Endothelial cell (in vitro differentiated cells): ENCODE measurements around the gene IL12RB2. TPM values are rescaled to one million over a fixed set of nuclear protein-coding genes. Genes with fewer than 3 reads are reported as not detected.

ENCODE experiments used
- DNase-seq: peaks from one replicate; pipeline ENCODE4 v3.0.0; 2021; ENCODE audit warnings: low spot score
- H3K27ac Mint-ChIP-seq: one replicate; pipeline ENCODE4 v1.8.0; 2021; ENCODE audit warnings: mixed read lengths, inconsistent platforms; ENCODE audit not compliant: unreplicated experiment
- H3K27me3 Mint-ChIP-seq: one replicate; pipeline ENCODE4 v1.8.0; 2021; ENCODE audit warnings: mild to moderate bottlenecking, moderate library complexity, mixed read lengths, inconsistent platforms; ENCODE audit not compliant: unreplicated experiment
- H3K36me3 Mint-ChIP-seq: one replicate; pipeline ENCODE4 v1.8.0; 2021; ENCODE audit warnings: mild to moderate bottlenecking, low read depth, mixed read lengths, inconsistent platforms; ENCODE audit not compliant: unreplicated experiment
- H3K4me1 Mint-ChIP-seq: one replicate; pipeline ENCODE4 v1.8.0; 2021; ENCODE audit warnings: mild to moderate bottlenecking, mixed read lengths, inconsistent platforms; ENCODE audit not compliant: unreplicated experiment
- H3K4me3 Mint-ChIP-seq: one replicate; pipeline ENCODE4 v1.8.0; 2021; ENCODE audit warnings: mild to moderate bottlenecking, mixed read lengths, inconsistent platforms; ENCODE audit not compliant: unreplicated experiment
- H3K9me3 Mint-ChIP-seq: one replicate; pipeline ENCODE4 v1.8.0; 2021; ENCODE audit warnings: mixed read lengths, inconsistent platforms; ENCODE audit not compliant: unreplicated experiment
- total RNA-seq: library from RNA; stranded (reverse); fragmentation: NEBNext Ultra II Directional; extraction: Animal tissue kit (Norgen Biotek cat#: 25700); gene quantifications from one replicate; pipeline ENCODE4 v1.2.1, GENCODE V29; 2021; ENCODE audit not compliant: unreplicated experiment
- TF ChIP-seq, protein P1 (sequence below): fragments of 200-600 bp; sonication (generic); IDR thresholded peaks from one replicate; pipeline ENCODE4 v1.5.0; 2021; ENCODE audit warnings: antibody characterized with exemption; ENCODE audit not compliant: unreplicated experiment

Gene IL12RB2
- total RNA-seq, 1 donor from 2014 or later, result 0.36 TPM

DNA sequence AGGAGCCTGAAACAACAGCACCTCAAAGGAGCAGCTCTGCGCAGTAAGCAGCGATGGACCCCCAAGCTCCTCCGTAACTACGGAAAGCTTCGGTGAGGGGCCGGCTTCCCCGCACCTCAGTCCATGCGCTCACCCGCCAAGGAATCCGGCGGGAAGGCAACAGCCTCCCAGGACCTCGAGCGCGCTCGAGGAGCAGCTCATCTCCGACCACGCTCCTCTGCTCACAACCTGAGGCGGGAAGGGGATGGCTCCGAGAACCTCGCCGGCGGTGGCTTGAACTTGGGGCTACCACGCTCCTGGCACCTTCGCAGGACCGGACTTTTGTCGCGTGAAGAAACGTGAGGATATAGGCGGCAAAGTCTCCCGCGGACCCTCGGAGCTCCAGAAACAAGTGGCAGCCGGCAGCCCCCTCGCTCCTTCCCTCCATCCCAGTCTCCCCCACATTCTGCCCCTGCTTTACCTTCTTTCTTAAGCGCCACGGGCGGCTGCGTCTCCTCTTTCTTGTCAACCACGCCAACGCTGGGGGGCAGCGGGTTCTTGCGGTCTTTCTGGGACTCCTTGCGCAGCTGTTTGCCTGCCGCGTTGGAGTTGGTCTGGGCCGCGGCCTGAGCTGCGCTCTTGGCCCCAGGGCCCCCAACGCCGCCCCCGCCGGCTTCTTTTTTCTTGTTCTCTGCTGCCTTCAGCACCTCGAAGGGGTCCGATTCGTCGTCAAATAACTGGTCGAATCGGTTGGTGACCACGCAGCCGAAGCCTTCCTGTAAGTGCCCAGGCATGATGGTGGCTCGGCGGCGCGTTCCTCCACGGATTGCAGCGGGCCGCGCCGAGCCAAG is 122.1 kb downstream of the IL12RB2 start:
- TF ChIP-seq, protein P1, sequence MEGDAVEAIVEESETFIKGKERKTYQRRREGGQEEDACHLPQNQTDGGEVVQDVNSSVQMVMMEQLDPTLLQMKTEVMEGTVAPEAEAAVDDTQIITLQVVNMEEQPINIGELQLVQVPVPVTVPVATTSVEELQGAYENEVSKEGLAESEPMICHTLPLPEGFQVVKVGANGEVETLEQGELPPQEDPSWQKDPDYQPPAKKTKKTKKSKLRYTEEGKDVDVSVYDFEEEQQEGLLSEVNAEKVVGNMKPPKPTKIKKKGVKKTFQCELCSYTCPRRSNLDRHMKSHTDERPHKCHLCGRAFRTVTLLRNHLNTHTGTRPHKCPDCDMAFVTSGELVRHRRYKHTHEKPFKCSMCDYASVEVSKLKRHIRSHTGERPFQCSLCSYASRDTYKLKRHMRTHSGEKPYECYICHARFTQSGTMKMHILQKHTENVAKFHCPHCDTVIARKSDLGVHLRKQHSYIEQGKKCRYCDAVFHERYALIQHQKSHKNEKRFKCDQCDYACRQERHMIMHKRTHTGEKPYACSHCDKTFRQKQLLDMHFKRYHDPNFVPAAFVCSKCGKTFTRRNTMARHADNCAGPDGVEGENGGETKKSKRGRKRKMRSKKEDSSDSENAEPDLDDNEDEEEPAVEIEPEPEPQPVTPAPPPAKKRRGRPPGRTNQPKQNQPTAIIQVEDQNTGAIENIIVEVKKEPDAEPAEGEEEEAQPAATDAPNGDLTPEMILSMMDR, result no peak
- Mint-ChIP-seq H3K27ac (peak overlapping the region; percentile 93), H3K9me3 (no peaks in the 10 kb centered on the region), H3K27me3 (peaks cover 14% of the 10 kb centered on the region), H3K4me3 (peak overlapping the region; percentile 95), H3K36me3 (peaks cover 9% of the 10 kb centered on the region), H3K4me1 (peaks cover 26% of the 10 kb centered on the region)
- peak; percentile 43 for DNase-seq

DNA sequence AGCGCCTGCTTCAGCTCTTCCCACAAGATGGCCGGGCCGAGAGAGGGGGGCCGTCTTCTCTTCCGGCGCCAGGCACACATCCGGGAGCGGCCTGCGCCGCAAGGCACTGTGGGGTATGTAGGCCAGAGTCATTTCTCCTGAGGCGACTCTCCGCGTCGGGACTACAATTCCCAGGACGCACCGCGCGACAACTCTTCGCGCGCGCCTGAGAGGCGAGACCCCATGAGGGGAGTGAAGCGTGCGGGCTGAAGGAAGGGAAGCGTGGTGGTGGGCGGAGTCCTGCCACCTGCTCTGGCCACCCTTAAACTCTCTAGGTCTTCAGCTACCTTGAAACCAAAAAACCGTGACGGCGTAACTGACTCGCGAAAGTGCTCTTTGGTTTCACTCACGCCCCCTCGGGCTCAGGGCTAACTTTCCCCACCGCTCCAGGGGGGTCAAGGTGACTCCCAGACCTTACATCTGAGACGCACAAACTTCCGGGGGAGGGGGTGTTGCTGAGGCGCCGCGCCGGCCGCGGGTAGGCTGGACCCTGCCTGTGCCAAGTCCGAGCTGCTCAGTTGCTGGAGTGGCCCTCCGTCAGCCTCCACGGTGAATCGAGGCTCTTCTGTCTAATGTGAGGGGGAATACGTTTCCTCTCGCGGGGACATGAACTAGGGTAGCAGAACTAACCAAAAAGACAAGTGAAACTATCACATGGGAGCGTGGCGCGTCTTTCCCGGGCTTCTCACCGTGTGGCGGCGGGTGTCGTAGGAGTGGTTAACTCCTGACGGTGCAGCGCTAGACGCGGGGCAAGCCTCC is 122.9 kb downstream of the IL12RB2 start, which contains the start of gene SERBP1:
Gene SERBP1, minus strand, starts transcription at position 45 of the 798 bp plus-strand sequence. CDS start 102 bp downstream, outside the sequence.
- H3K27me3 Mint-ChIP-seq, result peaks cover 14% of the 10 kb centered on the region

DNA sequence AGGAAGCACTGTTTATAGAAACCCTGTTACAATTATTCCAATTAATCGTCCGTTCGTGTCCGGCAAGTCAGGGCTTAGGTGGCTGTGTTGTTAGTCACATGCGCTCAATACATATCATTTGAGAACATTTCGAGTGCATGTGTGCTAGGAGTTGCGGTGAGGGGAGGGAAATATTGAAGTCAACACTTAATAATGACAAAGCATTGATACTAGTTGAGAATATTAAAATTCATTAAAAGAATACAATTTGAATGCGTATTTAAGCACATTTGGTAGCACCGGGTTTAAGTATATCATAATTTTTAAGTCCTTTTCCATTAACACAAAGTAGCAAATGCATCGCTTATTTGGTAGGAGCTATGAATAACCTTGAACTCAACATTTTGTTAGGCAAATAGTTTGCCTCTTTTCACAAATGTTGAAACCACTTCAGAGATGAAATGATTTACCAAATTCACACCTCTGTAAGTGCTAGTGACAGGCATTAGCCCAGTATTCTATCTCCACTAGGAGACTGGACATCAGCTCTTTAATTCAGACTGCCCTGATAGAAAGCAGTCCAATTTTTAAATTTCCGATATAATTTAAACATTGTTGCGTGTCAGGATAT is 123.6 kb downstream of the IL12RB2 start:
- Mint-ChIP-seq H3K36me3 (peaks cover 9% of the 10 kb centered on the region), H3K9me3 (no peaks in the 10 kb centered on the region), H3K27me3 (peaks cover 14% of the 10 kb centered on the region), H3K27ac (peak overlapping the region; percentile 68), H3K4me3 (peak overlapping the region; percentile 95), H3K4me1 (peaks cover 26% of the 10 kb centered on the region)
- DNase-seq, result no peak
- TF ChIP-seq, protein P1, result no peak

More for the DNA sequence above, 122.9 kb downstream of the IL12RB2 start, which contains the start of gene SERBP1:
- peaks cover 9% of the 10 kb centered on the region for H3K36me3 Mint-ChIP-seq
- peak within 1 kb of the TSS; percentile 95 for H3K4me3 Mint-ChIP-seq
- H3K9me3 Mint-ChIP-seq, result no peaks in the 10 kb centered on the region
- H3K27ac Mint-ChIP-seq, result peak within 1 kb of the TSS; percentile 93
- TF ChIP-seq, protein P1, result no peak
- DNase-seq, result peak; percentile 94
- H3K4me1 Mint-ChIP-seq, result peaks cover 26% of the 10 kb centered on the region

DNA sequence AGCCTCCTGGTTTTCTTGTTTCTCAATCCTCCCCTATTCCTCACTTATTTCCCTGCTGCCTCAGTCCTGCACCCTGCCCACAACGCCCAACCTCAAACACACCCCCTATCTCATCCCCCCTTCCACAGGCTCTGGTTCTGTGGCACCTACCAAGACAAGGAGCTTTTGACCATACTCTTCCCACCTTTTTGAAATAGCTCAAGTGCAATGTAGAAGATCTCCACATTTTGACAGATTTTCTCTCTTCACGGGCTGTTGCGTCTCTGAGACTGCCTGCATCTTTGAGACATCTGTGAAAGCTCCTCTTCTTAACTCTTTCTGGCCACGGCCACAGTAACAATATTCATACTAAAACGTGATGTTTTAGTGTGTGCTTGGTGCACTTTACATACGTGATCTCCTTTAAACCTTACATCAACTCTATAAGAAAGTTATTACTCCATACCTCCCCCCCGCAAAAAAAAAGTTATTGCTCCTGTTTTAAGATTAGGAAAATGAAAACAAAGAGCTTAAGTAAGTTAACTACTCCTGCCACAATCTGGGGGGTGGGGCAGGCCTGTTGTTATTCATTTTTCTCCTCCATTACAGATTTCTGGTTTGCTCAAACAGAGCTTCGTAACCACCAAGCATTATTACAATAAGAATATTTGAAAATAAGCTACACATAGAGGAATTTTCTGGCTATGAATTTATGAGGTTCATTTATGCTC is 124.4 kb downstream of the IL12RB2 start:
- no peaks in the 10 kb centered on the region for H3K9me3 Mint-ChIP-seq
- TF ChIP-seq, protein P1, result no peak
- H3K27ac Mint-ChIP-seq, result no peak overlapping the region
- DNase-seq, result no peak
- peaks cover 23% of the 10 kb centered on the region for H3K4me1 Mint-ChIP-seq
- peaks cover 14% of the 10 kb centered on the region for H3K27me3 Mint-ChIP-seq
- H3K4me3 Mint-ChIP-seq, result peak overlapping the region; percentile 29
- peaks cover 9% of the 10 kb centered on the region for H3K36me3 Mint-ChIP-seq
